ENCODE data around the gene ATXN7. TPM values are rescaled to one million over a fixed set of nuclear protein-coding genes. Genes with fewer than 3 reads are reported as not detected.

The ATXN7 gene
- total RNA-seq, 1 donor from 2014 or later = 13.2 TPM

- no peaks in the 10 kb centered on the region for H3K36me3 ChIP-seq
- TF ChIP-seq CTCF (IDR thresholded peaks at IDR 0.05) = no peak
- H3K4me1 ChIP-seq = no peaks in the 10 kb centered on the region
- H3K27me3 ChIP-seq = no peaks in the 10 kb centered on the region
- DNase-seq (ENCODE audit: low spot score in 2 of 2) = no peak
- intact Hi-C loops (cut with DNase I) = no loop called here
- H3K4me3 ChIP-seq = no peak overlapping the region
- no peak overlapping the region for H3K27ac ChIP-seq
- no peaks in the 10 kb centered on the region for H3K9me3 ChIP-seq
Observed at GRCh38 chr3:64046592-64046991, 182.9 kb downstream of the ATXN7 start.

- no peak overlapping the region for H3K4me3 ChIP-seq
- H3K27ac ChIP-seq = no peak overlapping the region
- DNase-seq (ENCODE audit: low spot score in 2 of 2) = no peak
- H3K9me3 ChIP-seq = no peaks in the 10 kb centered on the region
- no peaks in the 10 kb centered on the region for H3K27me3 ChIP-seq
- H3K4me1 ChIP-seq = no peaks in the 10 kb centered on the region
- intact Hi-C loops (cut with DNase I) = no loop called here
- TF ChIP-seq CTCF (IDR thresholded peaks at IDR 0.05) = no peak
- no peaks in the 10 kb centered on the region for H3K36me3 ChIP-seq
Observed at GRCh38 chr3:64046996-64047594, 183.4 kb downstream of the ATXN7 start.

GRCh38 chr3:64047787-64048186, 184.1 kb downstream of the ATXN7 start:
- no peaks in the 10 kb centered on the region for H3K27me3 ChIP-seq
- H3K27ac ChIP-seq = no peak overlapping the region
- no peaks in the 10 kb centered on the region for H3K4me1 ChIP-seq
- DNase-seq (ENCODE audit: low spot score in 2 of 2) = no peak
- no peaks in the 10 kb centered on the region for H3K36me3 ChIP-seq
- no peaks in the 10 kb centered on the region for H3K9me3 ChIP-seq
- H3K4me3 ChIP-seq = no peak overlapping the region
- no peak for TF ChIP-seq CTCF (IDR thresholded peaks at IDR 0.05)
- intact Hi-C loops (cut with DNase I) = no loop called here

- no peaks in the 10 kb centered on the region for H3K36me3 ChIP-seq
- no peak overlapping the region for H3K4me3 ChIP-seq
- no peaks in the 10 kb centered on the region for H3K27me3 ChIP-seq
- intact Hi-C loops (cut with DNase I) = no loop called here
- H3K27ac ChIP-seq = no peak overlapping the region
- H3K9me3 ChIP-seq = no peaks in the 10 kb centered on the region
- no peak for DNase-seq (ENCODE audit: low spot score in 2 of 2)
- no peak for TF ChIP-seq CTCF (IDR thresholded peaks at IDR 0.05)
- no peaks in the 10 kb centered on the region for H3K4me1 ChIP-seq
Observed at GRCh38 chr3:64048631-64049061, 185.0 kb downstream of the ATXN7 start.

GRCh38 chr3:64049136-64049535, 185.5 kb downstream of the ATXN7 start:
- no peak for DNase-seq (ENCODE audit: low spot score in 2 of 2)
- Histone ChIP-seq H3K9me3 (no peaks in the 10 kb centered on the region), H3K4me3 (no peak overlapping the region), H3K27ac (no peak overlapping the region), H3K36me3 (no peaks in the 10 kb centered on the region), H3K4me1 (no peaks in the 10 kb centered on the region), H3K27me3 (no peaks in the 10 kb centered on the region)
- TF ChIP-seq CTCF (IDR thresholded peaks at IDR 0.05) = no peak
- intact Hi-C loops (cut with DNase I) = no loop called here

- no peak for TF ChIP-seq CTCF (IDR thresholded peaks at IDR 0.05)
- intact Hi-C loops (cut with DNase I) = no loop called here
- Histone ChIP-seq H3K4me1 (no peaks in the 10 kb centered on the region), H3K9me3 (no peaks in the 10 kb centered on the region), H3K27ac (no peak overlapping the region), H3K4me3 (no peak overlapping the region), H3K36me3 (no peaks in the 10 kb centered on the region), H3K27me3 (no peaks in the 10 kb centered on the region)
- no peak for DNase-seq (ENCODE audit: low spot score in 2 of 2)
Observed at GRCh38 chr3:64049832-64050231, 186.2 kb downstream of the ATXN7 start.

Data from ascending aorta (tissue), 2 donors.